Ovary (tissue), 9 donors: Measurements from ENCODE around the gene CAV2. TPM values are rescaled to one million over a fixed set of nuclear protein-coding genes. Genes with fewer than 3 reads are reported as not detected.

Experiments used
- DNase-seq, 5 donors: peaks; one replicate each; pipeline ENCODE4 v3.0.0-alpha.2; 2019 to 2020
- H3K27ac ChIP-seq, 2 donors: fragments of 200-600 bp; one replicate each; pipeline versions ENCODE4 v1.5.1 to v1.8.0; 2019 to 2022
- H3K27me3 ChIP-seq: fragments of 200-600 bp; one replicate; pipeline ENCODE4 v1.8.0; 2022
- H3K36me3 ChIP-seq: fragments of 200-600 bp; sonication (generic); one replicate; pipeline ENCODE4 v1.5.1; 2019
- H3K4me1 ChIP-seq: one replicate; pipeline ENCODE4 v1.8.1; 2013; ENCODE audit warnings: mild to moderate bottlenecking, moderate library complexity; ENCODE audit not compliant: insufficient read depth
- H3K4me3 ChIP-seq: fragments of 200-600 bp; sonication (generic); one replicate; pipeline ENCODE4 v1.5.1; 2017
- H3K9me3 ChIP-seq, 2 donors: fragments of 200-600 bp in 1 of 2; sonication (generic) in 1 of 2; one replicate each; pipeline versions ENCODE4 v1.5.1 to v1.8.1; 2013 to 2019; ENCODE audit warnings: mild to moderate bottlenecking in 1 of 2, moderate library complexity in 1 of 2
- CTCF ChIP-seq, 3 donors: fragments of 450-650 bp in 2 of 3; fragments of 200-600 bp in 1 of 3; IDR thresholded peaks; one replicate each; pipeline versions ENCODE4 v1.5.1 to v1.8.0; 2016 to 2022; ENCODE audit warnings: antibody characterized with exemption in 3 of 3, mild to moderate bottlenecking in 1 of 3
- EP300 ChIP-seq: sonication (generic); formaldehyde crosslinking; IDR thresholded peaks from one replicate; pipeline ENCODE4 v1.6.1; 2017; ENCODE audit warnings: antibody characterized with exemption
- POLR2A ChIP-seq: fragments of 450-650 bp; IDR thresholded peaks from one replicate; pipeline ENCODE4 v1.6.1; 2017; ENCODE audit warnings: antibody characterized with exemption, mild to moderate bottlenecking, moderate library complexity
- WGBS, 3 donors: extraction: QIAGEN DNeasy Blood & Tissue Kit in 1 of 3; methylation state at CpG; one replicate each; pipeline versions ENCODE4 v1.1.5 to v1.1.7; 2013 to 2017; 5-methylcytosine and 5-hydroxymethylcytosine counted together
- intact Hi-C, 4 donors: fragments of 100-400 bp; cut with DNase I; formaldehyde crosslinking; loops; one replicate each; pipeline versions ENCODE4 v1.11.0 to v1.15.1; 2022 to 2023
- polyA plus RNA-seq, 2 donors: library from polyadenylated mRNA; stranded (reverse); fragments of 200-250 nt in 1 of 2; fragments of 350-450 nt in 1 of 2; fragmentation: Illumina TruSeq in 1 of 2; extraction: RNeasy Lipid Tissue Mini Kit (QIAGEN cat#74804) in 1 of 2; gene quantifications; one replicate each; pipeline ENCODE4 v1.2.3, GENCODE V29; 2013 to 2014
- total RNA-seq, 7 donors: library from RNA; depleted of rRNA in 2 of 7; stranded (reverse); fragments of >200 nt in 2 of 7; fragmentation: NEBNext Ultra II Directional in 3 of 7; extraction: Animal tissue kit (Norgen Biotek cat#: 25700) in 3 of 7; gene quantifications; one replicate each; pipeline versions ENCODE4 v1.1.0 to v1.2.4, GENCODE V29; 2016 to 2023
- donor health status: DM: no; HTN: no; CAD: no; lungs with moderate emphysema.
- donor health status: DM: no; HTN: no; CAD: no.
- donor health status: Bipolar disorder and iron deficiency.
- donor health status: DM: yes; HTN: yes; CAD: no.
- donor health status: DM: no; HTN: no; CAD: no.
- donor health status: DM: yes; HTN: yes; CAD: no.

Gene CAV2
- total and polyA plus RNA-seq, 9 donors, result 38.0 to 110 (median 53.7) TPM

- DNase-seq, result no peak
- Histone ChIP-seq H3K27me3 (no peaks in the 10 kb centered on the region), H3K27ac (no peak overlapping the region), H3K4me3 (no peak overlapping the region), H3K4me1 (peaks cover under 1% of the 10 kb centered on the region), H3K36me3 (no peaks in the 10 kb centered on the region), H3K9me3 (no peaks in the 10 kb centered on the region)
- TF ChIP-seq EP300, result no peak
- TF ChIP-seq POLR2A, result no peak
- TF ChIP-seq CTCF (IDR thresholded peaks at IDR 0.05), result no peak
- intact Hi-C loops, result no loop called here
- WGBS, 3 donors, result 62 to 68% (median 67%) methylated on average over 2 of the region's 2 CpGs
These were observed 44.5 kb upstream of the CAV2 start for GRCh38 chr7:116455009-116455408.

- Histone ChIP-seq H3K9me3 (no peaks in the 10 kb centered on the region), H3K27me3 (no peaks in the 10 kb centered on the region), H3K36me3 (no peaks in the 10 kb centered on the region), H3K4me3 (no peak overlapping the region), H3K4me1 (no peaks in the 10 kb centered on the region), H3K27ac (no peak overlapping the region)
- 80 to 91% (median 86%) methylated on average over 1 of the region's 1 CpG for WGBS, 3 donors
- intact Hi-C loops, result no loop called here
- DNase-seq, result no peak
- TF ChIP-seq EP300, result no peak
- no peak for TF ChIP-seq CTCF (IDR thresholded peaks at IDR 0.05)
- no peak for TF ChIP-seq POLR2A
These were observed 44.0 kb upstream of the CAV2 start for GRCh38 chr7:116455499-116455898.

GRCh38 chr7:116461500-116461899, 38.0 kb upstream of the CAV2 start:
- Histone ChIP-seq H3K36me3 (no peaks in the 10 kb centered on the region), H3K27ac (no peak overlapping the region), H3K4me1 (no peaks in the 10 kb centered on the region), H3K9me3 (no peaks in the 10 kb centered on the region), H3K4me3 (no peak overlapping the region), H3K27me3 (no peaks in the 10 kb centered on the region)
- no peak for TF ChIP-seq CTCF (IDR thresholded peaks at IDR 0.05)
- TF ChIP-seq POLR2A, result no peak
- TF ChIP-seq EP300, result no peak
- no peak for DNase-seq
- intact Hi-C loops, result no loop called here

- H3K27me3 ChIP-seq, result no peaks in the 10 kb centered on the region
- 94 to 98% (median 97%) methylated on average over 4 of the region's 4 CpGs for WGBS, 3 donors
- DNase-seq, result no peak
- H3K36me3 ChIP-seq, result no peaks in the 10 kb centered on the region
- no peak overlapping the region for H3K27ac ChIP-seq
- TF ChIP-seq EP300 (no peak), CTCF (IDR thresholded peaks at IDR 0.05) (no peak), POLR2A (no peak)
- no peaks in the 10 kb centered on the region for H3K9me3 ChIP-seq
- no peaks in the 10 kb centered on the region for H3K4me1 ChIP-seq
- intact Hi-C loops, result no loop called here
- H3K4me3 ChIP-seq, result no peak overlapping the region
These were observed 35.6 kb upstream of the CAV2 start for GRCh38 chr7:116463956-116464355.

- no peak for DNase-seq
- Histone ChIP-seq H3K27me3 (no peaks in the 10 kb centered on the region), H3K9me3 (no peaks in the 10 kb centered on the region), H3K4me3 (no peak overlapping the region), H3K36me3 (no peaks in the 10 kb centered on the region), H3K4me1 (no peaks in the 10 kb centered on the region), H3K27ac (no peak overlapping the region)
- intact Hi-C loops, result no loop called here
- WGBS, 3 donors, result 92 to 95% (median 94%) methylated on average over 4 of the region's 4 CpGs
- TF ChIP-seq EP300 (no peak), POLR2A (no peak), CTCF (IDR thresholded peaks at IDR 0.05) (no peak)
These were observed 35.2 kb upstream of the CAV2 start for GRCh38 chr7:116464375-116464774.
